Duodenal mucosa (tissue), 2 donors: ENCODE measurements around the gene STAG1.
"Not testable (repeated sequence)": the region's sequence is repeated elsewhere in the genome, so short reads cannot be mapped to it uniquely, and the experiment has no call there.

Source experiments
- H3K27ac ChIP-seq: one replicate; pipeline ENCODE4 v1.7.0; 2013; ENCODE audit warnings: low read depth, low read length
- H3K27me3 ChIP-seq, 2 donors: one replicate each; pipeline ENCODE4 v1.7.0; 2013; ENCODE audit warnings: low read length in 2 of 2, control low read depth in 1 of 2; ENCODE audit not compliant: insufficient read depth in 2 of 2, control insufficient read depth in 1 of 2
- H3K36me3 ChIP-seq, 2 donors: one replicate each; pipeline ENCODE4 v1.7.0; 2013; ENCODE audit warnings: low read length in 2 of 2, control low read depth in 1 of 2; ENCODE audit not compliant: insufficient read depth in 2 of 2, control insufficient read depth in 1 of 2
- H3K4me1 ChIP-seq, 2 donors: one replicate each; pipeline ENCODE4 v1.7.0; 2013; ENCODE audit warnings: low read length in 2 of 2, control low read depth in 1 of 2; ENCODE audit not compliant: insufficient read depth in 2 of 2, control insufficient read depth in 1 of 2
- H3K4me3 ChIP-seq, 2 donors: one replicate each; pipeline ENCODE4 v1.7.0; 2013; ENCODE audit warnings: low read length in 2 of 2, low read depth in 1 of 2
- H3K9ac ChIP-seq, 2 donors: one replicate each; pipeline ENCODE4 v1.7.0; 2013; ENCODE audit warnings: low read length in 2 of 2, low read depth in 1 of 2
- H3K9me3 ChIP-seq, 2 donors: one replicate each; pipeline ENCODE4 v1.7.0; 2013; ENCODE audit warnings: low read length in 2 of 2, control low read depth in 1 of 2; ENCODE audit not compliant: control insufficient read depth in 1 of 2

The STAG1 gene

GRCh38 chr3:136709775-136710174 lies 42.4 kb downstream of the STAG1 start:
- H3K27me3 ChIP-seq, H3K27ac ChIP-seq, H3K36me3 ChIP-seq, H3K4me3 ChIP-seq, H3K9ac ChIP-seq, H3K9me3 ChIP-seq, H3K4me1 ChIP-seq: not testable (repeated sequence)

DNA sequence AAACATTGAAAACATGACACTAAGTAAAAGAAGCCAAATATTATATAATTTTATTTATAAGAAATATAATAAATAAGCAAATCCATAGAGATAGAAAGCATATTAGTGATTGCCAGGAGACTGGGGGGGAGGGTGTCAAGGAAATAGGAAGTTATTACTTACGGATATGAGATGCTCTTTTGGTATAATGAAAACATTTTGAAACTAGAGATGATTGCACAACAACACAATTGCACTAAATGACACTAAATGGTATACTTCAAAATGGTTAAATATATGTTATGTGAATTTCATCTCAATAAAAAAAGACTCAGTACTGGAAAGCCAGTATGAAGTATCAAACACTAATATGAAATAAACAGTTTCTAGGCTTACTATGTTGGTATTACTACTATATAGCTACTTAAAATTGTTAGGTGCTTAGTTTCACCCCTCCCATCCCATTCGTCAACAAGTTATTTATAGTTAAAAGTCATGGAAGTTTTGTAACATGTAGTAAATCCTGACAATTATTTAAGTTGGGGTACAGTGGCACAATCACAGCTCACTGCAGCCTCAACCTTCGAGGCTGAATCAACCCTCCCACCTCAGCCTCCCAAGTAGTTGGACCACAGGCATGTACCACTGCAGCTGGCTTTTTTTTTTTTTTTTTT lies 43.7 kb downstream of the STAG1 start:
- H3K27ac ChIP-seq = no peak overlapping the region
- H3K27me3 ChIP-seq = no peaks in the 10 kb centered on the region

DNA sequence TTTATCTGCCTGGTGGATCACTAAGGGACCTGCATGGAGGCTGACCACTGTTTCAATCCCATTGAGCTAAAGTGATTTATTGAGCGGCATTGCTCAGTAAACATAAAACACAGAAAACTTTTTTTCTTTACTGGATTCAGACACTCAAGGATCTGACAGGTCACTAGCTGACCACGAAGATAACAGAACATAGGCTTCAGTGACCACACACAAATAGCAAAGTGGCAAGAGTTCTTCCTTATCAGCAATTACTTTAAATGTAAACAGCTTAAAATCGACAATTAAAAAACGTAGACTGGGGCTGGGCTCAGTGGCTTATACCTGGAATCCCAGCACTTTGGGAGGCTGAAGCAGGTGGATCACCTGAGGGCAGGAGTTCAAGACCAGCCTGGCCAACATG lies 48.7 kb downstream of the STAG1 start:
- H3K9me3 ChIP-seq = no peaks in the 10 kb centered on the region
- no peaks in the 10 kb centered on the region for H3K27me3 ChIP-seq
- no peak overlapping the region for H3K4me3 ChIP-seq
- no peak overlapping the region for H3K9ac ChIP-seq
- no peak overlapping the region for H3K27ac ChIP-seq
- no peaks in the 10 kb centered on the region for H3K4me1 ChIP-seq
- H3K36me3 ChIP-seq = no peaks in the 10 kb centered on the region

More for the DNA sequence above, 43.7 kb downstream of the STAG1 start:
- Histone ChIP-seq H3K36me3 (no peaks in the 10 kb centered on the region), H3K4me1 (no peaks in the 10 kb centered on the region), H3K4me3 (no peak overlapping the region), H3K9me3 (no peaks in the 10 kb centered on the region), H3K9ac (no peak overlapping the region)

DNA sequence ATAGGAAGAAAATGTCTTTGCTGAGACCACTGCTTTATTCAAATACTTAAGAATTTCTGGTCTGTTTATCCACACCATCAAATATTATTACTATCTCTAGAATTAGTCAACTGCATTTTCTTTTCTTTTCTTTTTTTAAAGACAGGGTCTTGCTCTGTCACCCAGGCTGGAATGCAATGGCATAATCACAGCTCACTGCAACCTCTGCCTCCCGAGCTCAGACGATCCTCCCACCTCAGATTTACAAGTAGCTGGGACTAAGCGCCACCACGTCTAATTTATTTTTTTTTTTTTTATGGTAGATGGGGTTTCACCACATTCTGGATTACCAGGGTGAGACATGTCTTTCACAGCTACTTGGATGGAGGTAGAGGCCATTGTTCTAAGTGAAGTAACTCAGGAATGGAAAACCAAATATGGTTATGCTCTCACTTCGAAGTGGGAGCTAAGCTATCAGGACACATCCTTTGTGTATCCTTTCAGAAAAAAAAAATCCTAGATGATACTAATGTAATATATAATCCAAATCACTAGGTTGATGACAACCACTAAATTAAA lies 52.8 kb downstream of the STAG1 start:
- Histone ChIP-seq H3K36me3 (no peaks in the 10 kb centered on the region), H3K27me3 (no peaks in the 10 kb centered on the region), H3K9me3 (peaks cover 9 to 11% of the 10 kb centered on the region in 2 donors), H3K4me1 (no peaks in the 10 kb centered on the region), H3K4me3 (no peak overlapping the region), H3K27ac (no peak overlapping the region), H3K9ac (no peak overlapping the region)

DNA sequence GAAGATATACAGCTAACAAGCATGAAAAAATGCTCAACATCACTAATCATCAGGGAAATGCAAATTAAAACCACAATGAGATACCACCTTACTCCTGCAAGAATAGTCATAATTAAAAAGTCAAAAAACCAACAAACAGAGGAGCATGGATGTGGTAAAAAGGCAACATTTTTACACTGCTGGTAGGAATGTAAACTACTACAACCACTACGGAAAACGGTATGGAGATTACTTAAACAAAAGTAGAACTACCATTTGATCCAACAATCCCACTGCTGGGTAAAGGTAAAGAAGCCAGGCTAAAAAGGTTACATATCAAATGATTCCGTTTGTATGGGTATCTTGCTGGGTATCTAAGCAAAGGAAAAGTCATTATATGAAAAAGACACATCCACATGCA lies 53.8 kb downstream of the STAG1 start:
- Histone ChIP-seq H3K9ac (no peak overlapping the region), H3K36me3 (no peaks in the 10 kb centered on the region), H3K4me3 (no peak overlapping the region), H3K27ac (no peak overlapping the region), H3K27me3 (no peaks in the 10 kb centered on the region), H3K4me1 (no peaks in the 10 kb centered on the region), H3K9me3 (peaks cover 9 to 11% of the 10 kb centered on the region in 2 donors)

DNA sequence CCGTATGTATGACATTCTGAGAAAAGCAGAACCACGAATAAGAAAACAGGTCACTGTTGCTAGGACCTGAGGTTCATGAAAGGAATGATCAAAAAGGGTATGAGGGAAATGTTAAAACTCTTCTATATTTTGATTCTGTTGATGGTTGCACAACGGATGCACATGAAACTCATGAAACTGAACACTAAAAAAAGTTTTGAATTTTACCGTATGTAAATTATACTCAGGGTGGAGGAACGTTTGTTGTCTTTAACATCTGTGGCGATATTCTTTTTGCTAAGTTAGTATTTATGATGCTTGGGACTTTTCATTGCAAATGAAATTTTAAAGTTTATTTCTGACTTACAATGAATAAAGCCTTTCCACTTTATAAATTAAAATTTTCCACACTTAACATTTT lies 55.4 kb downstream of the STAG1 start:
- H3K9me3 ChIP-seq = peaks cover 9 to 11% of the 10 kb centered on the region in 2 donors
- H3K36me3 ChIP-seq = no peaks in the 10 kb centered on the region
- no peak overlapping the region for H3K9ac ChIP-seq
- H3K27ac ChIP-seq = no peak overlapping the region
- no peak overlapping the region for H3K4me3 ChIP-seq
- H3K27me3 ChIP-seq = no peaks in the 10 kb centered on the region
- no peaks in the 10 kb centered on the region for H3K4me1 ChIP-seq

GRCh38 chr3:136694321-136694720 lies 57.9 kb downstream of the STAG1 start:
- H3K9me3 ChIP-seq = peaks cover 9 to 11% of the 10 kb centered on the region in 2 donors
- H3K36me3 ChIP-seq = no peaks in the 10 kb centered on the region
- H3K4me3 ChIP-seq = no peak overlapping the region
- no peak overlapping the region for H3K27ac ChIP-seq
- no peak overlapping the region for H3K9ac ChIP-seq
- no peaks in the 10 kb centered on the region for H3K27me3 ChIP-seq
- H3K4me1 ChIP-seq = no peaks in the 10 kb centered on the region

DNA sequence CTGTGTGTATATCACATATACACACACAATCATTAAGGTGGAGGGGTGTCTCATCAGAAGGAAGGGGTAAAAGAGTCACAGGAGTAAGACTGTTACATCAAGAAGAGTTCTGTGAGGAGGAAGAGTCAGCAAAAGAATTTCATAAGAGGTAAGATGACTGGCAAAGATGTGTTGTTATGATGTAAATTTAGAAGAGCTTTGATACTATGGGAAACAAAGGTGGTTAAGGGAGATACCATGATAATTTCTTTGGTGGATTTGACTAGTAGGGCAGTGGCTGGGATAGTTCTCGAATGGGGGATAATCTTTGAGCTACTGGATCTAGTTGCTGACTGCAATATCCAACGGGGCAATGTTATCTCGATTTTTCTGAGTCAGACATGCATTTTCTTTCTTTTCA lies 61.6 kb downstream of the STAG1 start:
- peaks cover under 1 to 4% of the 10 kb centered on the region in 2 donors for H3K9me3 ChIP-seq
- no peak overlapping the region for H3K9ac ChIP-seq
- no peak overlapping the region for H3K4me3 ChIP-seq
- H3K4me1 ChIP-seq = no peaks in the 10 kb centered on the region
- H3K27ac ChIP-seq = no peak overlapping the region
- H3K27me3 ChIP-seq = no peaks in the 10 kb centered on the region
- H3K36me3 ChIP-seq = no peaks in the 10 kb centered on the region

- Histone ChIP-seq H3K9me3 (no peaks in the 10 kb centered on the region), H3K9ac (no peak overlapping the region), H3K4me3 (no peak overlapping the region), H3K27me3 (no peaks in the 10 kb centered on the region), H3K4me1 (no peaks in the 10 kb centered on the region), H3K27ac (no peak overlapping the region), H3K36me3 (no peaks in the 10 kb centered on the region)
Measured at GRCh38 chr3:136685882-136686281, 66.3 kb downstream of the STAG1 start.

DNA sequence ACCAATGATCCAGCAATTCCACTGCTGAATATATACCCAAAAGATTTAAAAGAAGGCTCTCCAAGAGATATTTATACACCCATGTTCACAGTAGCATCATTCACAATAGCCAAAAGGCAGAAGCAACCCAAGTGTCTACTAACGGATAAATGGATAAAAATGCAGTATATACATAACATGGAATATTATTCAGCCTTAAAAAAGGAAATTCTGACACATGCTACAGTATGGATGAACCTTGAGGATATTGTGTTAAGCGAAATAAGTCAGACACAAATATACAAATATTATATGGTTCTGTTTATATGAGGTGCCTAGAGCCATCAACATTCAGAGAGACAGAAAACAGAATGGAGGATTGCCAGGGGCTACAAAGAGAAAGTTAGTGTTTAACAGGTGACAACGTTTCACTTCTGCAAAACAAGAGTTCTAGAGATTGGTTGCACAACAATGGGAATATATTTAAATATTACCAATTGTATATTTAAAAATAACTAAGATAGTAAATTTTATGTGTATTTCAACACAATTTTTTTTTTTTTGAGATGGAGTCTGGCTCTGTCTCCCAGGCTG lies 69.4 kb downstream of the STAG1 start:
- H3K36me3 ChIP-seq = no peaks in the 10 kb centered on the region
- H3K27me3 ChIP-seq = no peaks in the 10 kb centered on the region
- H3K9me3 ChIP-seq = no peaks in the 10 kb centered on the region
- no peak overlapping the region for H3K27ac ChIP-seq
- H3K4me1 ChIP-seq = no peaks in the 10 kb centered on the region
- H3K4me3 ChIP-seq = no peak overlapping the region
- H3K9ac ChIP-seq = no peak overlapping the region
